Thoracic aorta (tissue), 2 donors: Measurements from ENCODE around the gene PDGFD. TPM values are rescaled to one million over a fixed set of nuclear protein-coding genes. Genes with fewer than 3 reads are reported as not detected.

Experiments used
- ATAC-seq: fragments of 150-250 bp; one replicate; pipeline ENCODE4 v1.8.0; 2017; ENCODE audit warnings: low read depth; ENCODE audit not compliant: insufficient number of reproducible peaks, low FRiP score
- DNase-seq: peaks from one replicate; pipeline ENCODE4 v3.0.0-alpha.2; 2020; ENCODE audit warnings: low spot score
- H3K27ac ChIP-seq, 2 donors: fragments of 200-600 bp; sonication (generic); 1 replicate in 1 of 2; 2 replicates in 1 of 2; pipeline ENCODE4 v1.5.1; 2016; ENCODE audit warnings: mild to moderate bottlenecking in 2 of 2, moderate library complexity in 2 of 2
- H3K27me3 ChIP-seq: fragments of 200-600 bp; sonication (generic); replicated peaks from 2 replicates; pipeline ENCODE4 v1.6.0; 2016; ENCODE audit warnings: mild to moderate bottlenecking; ENCODE audit not compliant: insufficient read depth
- H3K36me3 ChIP-seq: fragments of 200-600 bp; sonication (generic); one replicate; pipeline ENCODE4 v1.5.1; 2016
- H3K4me1 ChIP-seq, 2 donors: fragments of 200-600 bp; sonication (generic); 1 replicate in 1 of 2; 2 replicates in 1 of 2; pipeline versions ENCODE4 v1.5.1 to v1.6.0; 2016; ENCODE audit warnings: low read depth in 2 of 2, mild to moderate bottlenecking in 1 of 2; ENCODE audit not compliant: control insufficient read depth in 1 of 2
- H3K4me3 ChIP-seq: fragments of 200-600 bp; sonication (generic); 2 replicates; pipeline ENCODE4 v1.5.1; 2016; ENCODE audit warnings: mild to moderate bottlenecking
- H3K9me3 ChIP-seq: fragments of 200-600 bp; sonication (generic); 2 replicates; pipeline ENCODE4 v1.5.1; 2016
- CTCF ChIP-seq: fragments of 200-600 bp; sonication (generic); IDR thresholded peaks from one replicate; pipeline ENCODE4 v1.5.1; 2019; ENCODE audit warnings: antibody characterized with exemption
- total RNA-seq, 2 donors: library from RNA; depleted of rRNA; stranded (reverse); fragments of >200 nt; gene quantifications; one replicate each; pipeline versions ENCODE4 v1.1.0 to v1.2.3, GENCODE V29; 2016

Gene PDGFD
- total RNA-seq, 2 donors from 2014 or later: 135 to 152 TPM

- no peaks in the 10 kb centered on the region for H3K27me3 ChIP-seq
- TF ChIP-seq CTCF: no peak
- ATAC-seq: no peak
- H3K27ac ChIP-seq: no peak overlapping the region
- no peaks in the 10 kb centered on the region for H3K36me3 ChIP-seq
- H3K4me1 ChIP-seq: no peaks in the 10 kb centered on the region
- H3K4me3 ChIP-seq: no peak overlapping the region
- DNase-seq: no peak
- H3K9me3 ChIP-seq: no peaks in the 10 kb centered on the region
Measured at GRCh38 chr11:104015649-104016415, 148.1 kb downstream of the PDGFD start.

GRCh38 chr11:104011044-104011443 is 152.9 kb downstream of the PDGFD start:
- TF ChIP-seq CTCF: no peak
- Histone ChIP-seq H3K9me3 (no peaks in the 10 kb centered on the region), H3K27ac (no peak overlapping the region), H3K27me3 (no peaks in the 10 kb centered on the region), H3K36me3 (no peaks in the 10 kb centered on the region), H3K4me1 (peaks cover 0 to 7% of the 10 kb centered on the region in 2 donors), H3K4me3 (no peak overlapping the region)
- DNase-seq (no peak), ATAC-seq (no peak)

GRCh38 chr11:104009744-104010143 is 154.2 kb downstream of the PDGFD start:
- ATAC-seq (no peak), DNase-seq (no peak)
- H3K4me1 ChIP-seq: peaks cover 0 to 7% of the 10 kb centered on the region in 2 donors
- no peak overlapping the region for H3K4me3 ChIP-seq
- no peaks in the 10 kb centered on the region for H3K27me3 ChIP-seq
- no peaks in the 10 kb centered on the region for H3K9me3 ChIP-seq
- H3K27ac ChIP-seq: no peak overlapping the region
- TF ChIP-seq CTCF: no peak
- no peaks in the 10 kb centered on the region for H3K36me3 ChIP-seq

GRCh38 chr11:104005234-104005855 is 158.6 kb downstream of the PDGFD start:
- peaks cover 0 to 11% of the 10 kb centered on the region in 2 donors for H3K4me1 ChIP-seq
- no peak for TF ChIP-seq CTCF
- DNase-seq: no peak
- H3K27me3 ChIP-seq: no peaks in the 10 kb centered on the region
- no peaks in the 10 kb centered on the region for H3K9me3 ChIP-seq
- no peaks in the 10 kb centered on the region for H3K36me3 ChIP-seq
- H3K4me3 ChIP-seq: no peak overlapping the region
- ATAC-seq: no peak
- no peak overlapping the region for H3K27ac ChIP-seq

DNA sequence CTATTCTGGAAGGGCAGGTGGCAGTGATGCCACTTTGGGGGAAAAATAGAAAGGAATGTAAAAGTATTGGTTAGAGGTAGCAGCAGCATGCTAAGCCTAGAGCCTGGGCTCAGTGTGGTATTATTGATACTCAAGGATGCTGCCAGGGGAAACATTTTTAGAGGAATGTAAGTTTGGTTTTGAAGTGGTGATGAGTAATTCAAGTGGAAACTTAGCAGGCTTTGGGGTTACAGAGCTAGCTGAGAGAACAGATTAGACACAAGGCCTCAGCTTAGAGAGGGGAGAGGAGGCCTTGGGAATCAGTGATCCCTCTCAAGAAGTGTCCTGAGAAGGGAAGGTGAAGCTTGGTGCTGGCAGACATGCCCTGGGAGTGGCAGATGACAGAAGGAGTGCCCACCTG is 160.5 kb downstream of the PDGFD start:
- no peak overlapping the region for H3K27ac ChIP-seq
- DNase-seq (no peak), ATAC-seq (no peak)
- peaks cover 0 to 4% of the 10 kb centered on the region in 2 donors for H3K4me1 ChIP-seq
- H3K27me3 ChIP-seq: no peaks in the 10 kb centered on the region
- no peaks in the 10 kb centered on the region for H3K9me3 ChIP-seq
- no peak for TF ChIP-seq CTCF
- no peaks in the 10 kb centered on the region for H3K36me3 ChIP-seq
- H3K4me3 ChIP-seq: no peak overlapping the region
